D341Med (cell line): Measurements from ENCODE around the gene GNMT.

ENCODE experiments used
- DNase-seq: peaks from one replicate; pipeline ENCODE4 v3.0.0; 2012; ENCODE audit warnings: low spot score

The GNMT gene

DNA sequence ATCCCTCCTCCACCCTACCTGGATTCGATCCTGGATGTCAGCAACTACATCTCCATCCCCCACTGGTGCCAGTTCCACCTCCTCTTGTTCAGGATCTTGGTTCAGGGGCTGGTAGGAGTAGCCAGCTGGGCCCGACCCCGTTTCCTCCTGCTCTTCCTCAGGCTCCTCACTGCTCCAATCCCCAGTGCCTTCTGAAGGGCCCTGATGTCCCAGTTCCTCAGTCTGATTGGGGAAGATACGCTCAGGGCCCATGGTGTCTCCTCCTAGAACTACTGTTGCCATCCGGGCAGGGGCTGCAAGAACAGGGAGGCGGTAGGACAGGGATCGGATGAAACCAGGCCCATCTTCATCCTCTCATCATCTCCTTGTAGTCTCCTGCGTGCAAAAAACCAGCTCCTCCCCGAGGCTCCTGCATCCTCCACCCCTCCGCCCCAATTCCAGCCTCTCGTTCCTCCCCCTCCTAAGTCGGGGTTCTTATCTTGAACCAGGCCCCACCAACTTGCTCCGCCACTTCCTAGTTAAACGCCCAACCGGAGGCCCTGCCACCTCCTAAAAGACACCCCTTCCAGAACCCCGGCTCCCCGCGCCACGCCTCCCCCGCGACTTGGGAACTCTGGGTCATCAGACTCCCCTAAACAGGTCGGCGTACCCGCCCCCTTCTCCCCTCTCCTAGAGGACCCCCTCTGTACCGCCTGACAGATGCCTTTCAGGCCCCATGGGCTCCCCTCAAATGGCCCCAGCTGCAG is 52.7 kb downstream of the GNMT start:
- no peak for DNase-seq
